ENCODE data around the gene CHST3. TPM values are rescaled to one million over a fixed set of nuclear protein-coding genes. Genes with fewer than 3 reads are reported as not detected.

CHST3 gene
- 7.8 TPM for total RNA-seq

GRCh38 chr10:71964098-71964742, at the start of gene CHST3:
Gene CHST3, plus strand, starts transcription at chr10:71964395. Its CDS starts 41,448 bp downstream, at chr10:72005843.

Other genes with a start within 250 kb of the CHST3 start
- gene C10orf105, start 244.6 kb upstream of the CHST3 start, total RNA-seq: 0.31 TPM
- gene VSIR, start 190.9 kb upstream of the CHST3 start, total RNA-seq: 2.5 TPM
- gene PSAP, start 113.1 kb upstream of the CHST3 start, total RNA-seq: 426 TPM
- 18.5 TPM for gene SPOCK2, start 124.2 kb downstream of the CHST3 start, total RNA-seq

Measured in parietal lobe (tissue), 1 donor.